HG03064 (cell line): ENCODE data around the gene AKAP13.

Experiments
- ATAC-seq: cut with Tn5 transposase; IDR thresholded peaks from one replicate; pipeline ENCODE4 v1.9.1; 2021; ENCODE audit warnings: low read depth; ENCODE audit not compliant: unreplicated experiment

The AKAP13 gene

DNA sequence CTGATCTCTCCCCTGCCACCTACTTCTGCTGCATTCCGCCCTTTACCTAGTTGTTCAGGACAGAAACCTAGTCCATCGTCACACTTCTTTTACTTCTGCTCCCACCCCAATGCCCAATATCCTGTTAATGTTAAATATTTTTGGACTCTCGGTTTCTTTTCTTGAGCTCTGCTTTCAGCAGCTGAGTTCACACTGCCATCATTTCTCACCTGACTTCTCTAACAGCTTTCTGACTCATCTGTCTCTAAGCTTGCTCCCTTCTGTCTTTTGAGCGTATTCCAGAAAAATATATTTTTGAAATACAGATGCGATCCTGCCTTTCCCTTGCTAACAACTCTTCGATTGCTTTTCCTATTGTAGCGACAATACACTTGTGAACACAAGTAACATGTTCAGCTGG, 231.0 kb downstream of the AKAP13 start:
- ATAC-seq, result no peak

GRCh38 chr15:85614059-85614458, 233.7 kb downstream of the AKAP13 start:
- ATAC-seq, result no peak

GRCh38 chr15:85615930-85616329, 235.5 kb downstream of the AKAP13 start:
- ATAC-seq, result no peak

- no peak for ATAC-seq
Observed at GRCh38 chr15:85616549-85617110, 236.2 kb downstream of the AKAP13 start.

DNA sequence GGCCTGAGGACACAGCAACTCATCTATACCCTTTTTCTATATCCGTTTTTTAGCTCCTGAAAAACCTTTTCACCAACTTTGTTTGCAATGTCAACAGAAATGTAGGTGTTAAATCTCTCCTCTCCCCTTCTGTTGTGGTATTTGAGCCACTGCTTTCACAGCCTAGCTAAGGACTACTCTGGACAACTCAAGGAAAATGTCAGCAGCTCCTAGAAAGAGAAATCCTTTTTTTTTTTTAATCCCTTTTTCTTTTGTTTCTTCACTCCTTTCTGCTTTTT, 237.8 kb downstream of the AKAP13 start:
- ATAC-seq, result no peak

- peak; percentile 58 for ATAC-seq
Observed at GRCh38 chr15:85618956-85619491, 238.6 kb downstream of the AKAP13 start.

DNA sequence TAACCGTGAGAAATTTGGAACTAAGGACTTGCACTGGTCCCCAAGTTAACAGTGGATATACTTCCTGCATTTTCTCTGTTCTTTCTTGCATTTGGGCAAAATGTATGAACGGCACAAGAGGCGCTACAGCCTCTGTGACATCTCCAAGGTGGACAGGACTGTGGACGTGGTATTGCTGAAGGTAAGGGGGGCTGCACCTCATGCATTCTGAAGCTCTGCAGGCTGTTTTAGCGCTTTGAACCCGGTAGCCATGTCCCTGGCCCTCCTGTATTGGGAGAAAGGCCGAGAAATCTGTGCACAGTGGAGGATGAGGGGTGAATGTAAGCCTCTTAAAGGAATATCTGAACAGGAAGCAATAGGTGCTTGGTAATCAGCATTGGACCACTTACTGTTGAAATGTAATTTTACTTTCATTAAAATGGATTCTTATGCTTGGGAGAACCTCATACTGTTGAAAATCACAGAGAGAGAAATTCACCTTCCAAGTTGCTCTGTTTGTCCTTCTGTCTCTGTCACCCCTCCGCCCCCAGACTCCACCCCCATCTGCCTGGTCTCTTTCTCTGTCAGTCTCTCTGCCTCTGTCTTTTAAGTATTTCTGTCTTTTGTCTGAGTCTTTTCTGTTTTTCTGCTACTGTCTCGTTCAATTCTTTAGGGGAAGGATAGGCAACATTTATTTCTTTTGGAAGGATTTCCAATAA, 239.7 kb downstream of the AKAP13 start:
- ATAC-seq, result no peak

GRCh38 chr15:85620690-85621049, 240.3 kb downstream of the AKAP13 start:
- ATAC-seq, result no peak

GRCh38 chr15:85621094-85621493, 240.7 kb downstream of the AKAP13 start:
- ATAC-seq, result no peak

GRCh38 chr15:85622221-85622831, 241.9 kb downstream of the AKAP13 start:
- ATAC-seq, result no peak

DNA sequence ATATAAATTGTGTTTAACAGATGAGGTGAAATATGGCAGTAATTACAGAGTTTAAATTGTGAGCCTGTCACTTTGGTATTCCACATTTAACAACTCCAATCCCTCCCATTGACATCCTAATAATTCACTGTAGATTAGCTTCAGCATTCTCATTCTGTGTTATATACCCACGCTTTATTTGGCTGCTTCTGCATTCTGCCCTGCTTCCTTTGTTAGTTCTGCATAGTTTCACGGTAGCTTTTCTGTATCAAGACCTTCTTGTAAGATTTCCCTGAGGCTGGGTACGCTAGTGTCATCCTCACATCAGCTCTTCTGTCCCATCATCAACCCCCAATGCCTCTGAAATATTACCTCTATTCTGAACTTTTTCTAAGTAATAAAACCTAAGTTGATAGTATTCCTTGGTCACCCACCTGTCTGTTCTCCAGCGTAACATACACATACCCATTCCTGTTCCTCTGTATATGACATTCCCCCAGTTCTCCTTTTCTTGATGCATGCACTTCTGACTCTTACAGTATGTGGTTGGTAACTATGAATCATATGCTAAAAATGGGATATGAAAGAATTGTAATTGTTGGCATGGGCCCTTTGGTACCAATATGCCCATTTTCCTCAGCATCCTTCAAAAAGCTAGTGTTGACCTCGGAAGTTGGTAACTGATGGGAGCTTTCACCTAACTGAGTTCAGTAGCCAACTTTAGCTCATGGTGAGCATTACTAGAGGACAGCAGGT, 243.1 kb downstream of the AKAP13 start:
- ATAC-seq, result no peak

- no peak for ATAC-seq
Observed at GRCh38 chr15:85624291-85624801, 243.9 kb downstream of the AKAP13 start.

- no peak for ATAC-seq
Observed at GRCh38 chr15:85625166-85625830, 244.9 kb downstream of the AKAP13 start.

GRCh38 chr15:85625856-85626255, 245.5 kb downstream of the AKAP13 start:
- ATAC-seq, result peak; percentile 62

DNA sequence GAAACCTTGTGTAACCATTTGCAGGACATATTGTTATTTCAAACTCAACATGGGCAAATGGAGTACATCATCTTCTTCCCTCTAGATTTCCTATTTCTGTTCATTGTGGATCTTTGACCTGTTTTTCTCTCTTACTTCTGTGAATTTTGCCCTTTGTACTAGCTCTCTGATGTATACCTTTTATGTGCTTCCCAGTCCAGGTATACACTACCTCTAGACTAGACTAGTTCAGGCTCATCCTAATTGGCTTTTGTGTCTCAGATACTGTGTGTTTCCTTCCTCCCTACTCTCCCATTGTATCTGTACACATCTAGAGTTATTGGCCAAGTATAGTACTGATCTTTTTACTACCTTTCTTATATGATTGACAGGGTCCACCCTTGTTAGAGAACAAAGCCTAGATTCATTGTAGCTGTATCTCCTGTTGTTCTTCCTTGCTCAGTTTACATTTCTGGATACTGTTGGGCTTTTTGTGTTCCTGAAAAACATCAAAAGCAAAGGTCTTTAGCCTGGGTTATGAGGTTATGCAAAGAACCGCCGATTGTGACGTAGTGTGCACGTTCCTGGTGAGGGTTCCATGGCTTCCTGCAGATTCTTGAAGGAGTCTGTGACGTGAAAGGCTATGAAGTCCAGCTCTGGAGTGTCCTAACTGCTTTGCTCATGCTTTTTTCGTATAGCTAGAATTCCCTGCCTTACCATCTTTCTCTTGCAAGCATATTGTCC, 247.0 kb downstream of the AKAP13 start:
- no peak for ATAC-seq

GRCh38 chr15:85630311-85630710, 249.9 kb downstream of the AKAP13 start:
- ATAC-seq, result no peak

DNA sequence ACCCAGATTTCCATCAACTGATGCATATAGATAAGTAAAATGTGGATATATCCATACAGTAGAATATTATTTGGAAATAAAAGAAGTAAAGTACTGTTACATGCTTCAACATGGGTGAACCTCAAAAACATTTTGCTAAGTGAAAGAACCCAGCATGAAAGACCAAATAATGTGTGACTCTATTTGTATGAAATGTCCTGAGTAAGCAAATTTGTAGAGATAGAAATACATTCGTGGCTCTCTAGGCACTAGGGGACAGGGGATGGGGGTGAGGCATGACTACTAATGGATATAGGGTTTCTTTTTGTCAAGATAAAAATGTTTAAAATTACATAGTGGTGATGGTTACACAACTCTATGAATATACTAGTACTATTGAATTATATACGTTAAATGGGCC, 250.6 kb downstream of the AKAP13 start:
- ATAC-seq, result no peak

DNA sequence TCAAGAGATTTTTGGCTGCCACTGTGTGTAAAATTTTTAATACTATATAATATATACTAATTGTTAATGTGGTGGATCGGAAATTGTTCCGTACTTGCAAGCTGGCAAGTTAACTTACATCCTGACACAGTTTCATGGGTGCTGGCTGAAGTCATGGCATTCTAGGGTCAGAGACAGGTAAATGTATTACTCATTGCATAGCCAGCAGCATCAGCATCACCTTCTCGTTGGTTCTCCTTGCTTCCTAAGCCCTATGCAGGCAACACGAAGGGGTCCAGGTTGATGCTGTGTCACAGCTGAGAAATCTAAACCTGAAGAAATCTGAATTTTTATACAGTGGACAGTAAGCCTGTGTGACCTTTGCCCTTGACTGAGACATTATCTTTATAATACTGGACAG, 251.6 kb downstream of the AKAP13 start:
- no peak for ATAC-seq

DNA sequence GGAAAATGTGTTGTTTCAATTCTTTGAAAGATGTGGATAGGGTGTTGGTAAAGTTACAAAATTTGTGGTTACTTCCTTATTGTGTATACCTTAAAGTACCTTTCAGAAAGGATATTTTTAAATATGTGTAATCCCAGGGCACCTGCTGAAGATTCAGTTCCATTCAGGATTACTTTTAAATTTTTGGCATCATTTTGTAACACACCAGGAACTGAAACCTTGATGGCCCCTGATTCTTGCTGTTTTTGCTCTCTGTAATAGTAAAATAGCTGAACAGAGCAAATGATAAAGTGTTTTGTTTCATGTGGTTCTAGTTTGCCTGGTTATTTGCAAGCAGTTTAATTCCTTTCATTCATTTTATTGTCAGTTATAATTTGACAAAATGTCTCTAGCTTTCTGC, 253.5 kb downstream of the AKAP13 start:
- ATAC-seq, result no peak

GRCh38 chr15:85636351-85636750, 255.9 kb downstream of the AKAP13 start:
- ATAC-seq, result no peak
